ENCODE measurements around the gene NEK10. TPM values are rescaled to one million over a fixed set of nuclear protein-coding genes. Genes with fewer than 3 reads are reported as not detected.
"Not testable (repeated sequence)": the region's sequence is repeated elsewhere in the genome, so short reads cannot be mapped to it uniquely, and the experiment has no call there.

The NEK10 gene
- total RNA-seq, 1 donor from 2014 or later = 7.3 TPM

DNA sequence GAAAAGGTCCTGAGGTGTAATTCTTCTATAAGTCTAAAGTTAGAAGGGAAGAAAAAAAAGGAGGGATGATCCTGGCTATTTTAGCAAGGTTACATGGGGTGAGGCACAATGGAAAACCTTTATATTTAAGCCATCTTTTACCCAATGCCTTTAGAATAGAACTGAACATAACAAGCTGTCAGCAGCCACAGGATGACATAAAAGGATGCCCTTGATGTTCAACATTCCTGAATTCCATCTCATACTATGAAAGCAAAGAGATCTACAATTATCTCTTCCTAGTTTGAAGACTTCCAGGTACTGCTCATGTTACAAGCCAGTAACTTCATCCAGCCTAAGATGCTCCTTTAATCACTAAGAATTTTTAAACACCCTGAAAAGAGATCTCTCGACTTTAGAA, 26.9 kb downstream of the NEK10 start:
- TF ChIP-seq, protein P1, sequence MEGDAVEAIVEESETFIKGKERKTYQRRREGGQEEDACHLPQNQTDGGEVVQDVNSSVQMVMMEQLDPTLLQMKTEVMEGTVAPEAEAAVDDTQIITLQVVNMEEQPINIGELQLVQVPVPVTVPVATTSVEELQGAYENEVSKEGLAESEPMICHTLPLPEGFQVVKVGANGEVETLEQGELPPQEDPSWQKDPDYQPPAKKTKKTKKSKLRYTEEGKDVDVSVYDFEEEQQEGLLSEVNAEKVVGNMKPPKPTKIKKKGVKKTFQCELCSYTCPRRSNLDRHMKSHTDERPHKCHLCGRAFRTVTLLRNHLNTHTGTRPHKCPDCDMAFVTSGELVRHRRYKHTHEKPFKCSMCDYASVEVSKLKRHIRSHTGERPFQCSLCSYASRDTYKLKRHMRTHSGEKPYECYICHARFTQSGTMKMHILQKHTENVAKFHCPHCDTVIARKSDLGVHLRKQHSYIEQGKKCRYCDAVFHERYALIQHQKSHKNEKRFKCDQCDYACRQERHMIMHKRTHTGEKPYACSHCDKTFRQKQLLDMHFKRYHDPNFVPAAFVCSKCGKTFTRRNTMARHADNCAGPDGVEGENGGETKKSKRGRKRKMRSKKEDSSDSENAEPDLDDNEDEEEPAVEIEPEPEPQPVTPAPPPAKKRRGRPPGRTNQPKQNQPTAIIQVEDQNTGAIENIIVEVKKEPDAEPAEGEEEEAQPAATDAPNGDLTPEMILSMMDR (IDR thresholded peaks at IDR 0.05) = no peak
- Mint-ChIP-seq H3K4me1 (ENCODE audit: low read depth) (no peaks in the 10 kb centered on the region), H3K27ac (ENCODE audit: unreplicated experiment) (no peak overlapping the region), H3K4me3 (ENCODE audit: unreplicated experiment) (no peak overlapping the region), H3K27me3 (ENCODE audit: low read depth) (no peaks in the 10 kb centered on the region), H3K36me3 (ENCODE audit: low read depth) (peaks cover 16% of the 10 kb centered on the region), H3K9me3 (ENCODE audit: low read depth) (peaks cover 4% of the 10 kb centered on the region)
- no peak for DNase-seq (ENCODE audit: low spot score)

DNA sequence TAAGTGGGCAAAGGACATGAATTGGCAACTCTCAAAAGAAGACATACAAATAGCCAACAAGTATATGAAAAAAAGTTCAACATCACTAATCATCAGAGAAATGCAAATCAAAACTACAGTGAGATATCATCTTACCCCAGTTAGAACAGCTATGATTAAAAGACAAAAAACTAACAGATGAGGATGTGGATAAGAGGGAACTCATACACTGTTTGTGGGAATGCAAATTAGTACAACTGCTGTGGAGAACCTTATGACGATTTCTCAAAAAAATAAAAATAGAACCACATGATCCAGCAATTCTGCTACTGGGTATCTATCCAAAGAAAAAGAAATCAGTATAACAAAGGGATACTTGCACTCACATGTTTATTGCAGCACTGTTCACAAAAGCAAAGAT, 28.6 kb downstream of the NEK10 start:
- Mint-ChIP-seq H3K27ac (ENCODE audit: unreplicated experiment) (no peak overlapping the region), H3K9me3 (ENCODE audit: low read depth) (peaks cover 6% of the 10 kb centered on the region), H3K36me3 (ENCODE audit: low read depth) (peaks cover 16% of the 10 kb centered on the region), H3K4me3 (ENCODE audit: unreplicated experiment) (no peak overlapping the region), H3K27me3 (ENCODE audit: low read depth) (no peaks in the 10 kb centered on the region), H3K4me1 (ENCODE audit: low read depth) (no peaks in the 10 kb centered on the region)
- DNase-seq (ENCODE audit: low spot score) = no peak
- TF ChIP-seq, protein P1 (IDR thresholded peaks at IDR 0.05) = no peak

DNA sequence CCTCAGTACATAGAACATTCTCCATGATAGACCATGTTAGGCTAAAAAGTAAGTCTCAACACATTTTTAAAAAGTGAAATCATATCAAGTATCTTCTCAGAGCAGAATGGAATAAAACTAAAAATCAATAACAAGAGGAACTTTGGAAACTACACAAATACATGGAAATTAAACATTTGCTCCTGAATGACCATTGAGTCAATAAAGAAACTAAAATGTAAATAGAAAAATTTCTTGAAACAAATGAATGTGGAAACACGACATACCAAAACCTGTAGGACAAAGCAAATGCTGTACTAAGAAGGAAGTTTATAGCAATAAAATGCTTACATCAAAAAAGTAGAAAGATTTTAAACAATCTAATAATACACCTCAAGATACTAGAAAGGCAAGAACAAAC, 33.6 kb downstream of the NEK10 start:
- no peak for DNase-seq (ENCODE audit: low spot score)
- Mint-ChIP-seq H3K27me3 (ENCODE audit: low read depth) (no peaks in the 10 kb centered on the region), H3K9me3 (ENCODE audit: low read depth) (peaks cover 6% of the 10 kb centered on the region), H3K36me3 (ENCODE audit: low read depth) (peaks cover 12% of the 10 kb centered on the region), H3K27ac (ENCODE audit: unreplicated experiment) (no peak overlapping the region), H3K4me3 (ENCODE audit: unreplicated experiment) (no peak overlapping the region), H3K4me1 (ENCODE audit: low read depth) (no peaks in the 10 kb centered on the region)
- TF ChIP-seq, protein P1 (IDR thresholded peaks at IDR 0.05) = no peak

DNA sequence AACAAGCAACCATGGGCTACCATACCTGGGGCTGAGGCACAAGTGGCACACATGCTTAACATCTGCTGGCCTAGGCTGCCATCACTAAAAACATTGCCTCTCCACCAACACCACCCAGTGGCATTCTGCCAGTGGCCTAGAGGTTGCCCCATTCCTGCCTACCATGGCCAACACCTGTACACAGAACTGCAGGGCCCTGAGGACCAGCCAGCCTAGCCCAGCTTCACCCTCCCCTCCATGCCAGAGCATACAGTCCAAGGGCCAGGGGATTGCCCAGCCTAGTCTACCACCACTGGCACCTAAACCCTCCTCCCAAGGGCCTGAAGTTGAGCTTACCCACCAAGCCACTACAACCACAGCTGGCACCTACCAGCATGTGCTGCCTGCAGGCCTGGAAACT, 35.3 kb downstream of the NEK10 start:
- no peaks in the 10 kb centered on the region for H3K4me1 Mint-ChIP-seq (ENCODE audit: low read depth)
- no peak overlapping the region for H3K4me3 Mint-ChIP-seq (ENCODE audit: unreplicated experiment)
- no peak overlapping the region for H3K27ac Mint-ChIP-seq (ENCODE audit: unreplicated experiment)
- TF ChIP-seq, protein P1 (IDR thresholded peaks at IDR 0.05) = no peak
- H3K27me3 Mint-ChIP-seq (ENCODE audit: low read depth) = no peaks in the 10 kb centered on the region
- peaks cover 6% of the 10 kb centered on the region for H3K9me3 Mint-ChIP-seq (ENCODE audit: low read depth)
- no peak for DNase-seq (ENCODE audit: low spot score)
- peaks cover 12% of the 10 kb centered on the region for H3K36me3 Mint-ChIP-seq (ENCODE audit: low read depth)

DNA sequence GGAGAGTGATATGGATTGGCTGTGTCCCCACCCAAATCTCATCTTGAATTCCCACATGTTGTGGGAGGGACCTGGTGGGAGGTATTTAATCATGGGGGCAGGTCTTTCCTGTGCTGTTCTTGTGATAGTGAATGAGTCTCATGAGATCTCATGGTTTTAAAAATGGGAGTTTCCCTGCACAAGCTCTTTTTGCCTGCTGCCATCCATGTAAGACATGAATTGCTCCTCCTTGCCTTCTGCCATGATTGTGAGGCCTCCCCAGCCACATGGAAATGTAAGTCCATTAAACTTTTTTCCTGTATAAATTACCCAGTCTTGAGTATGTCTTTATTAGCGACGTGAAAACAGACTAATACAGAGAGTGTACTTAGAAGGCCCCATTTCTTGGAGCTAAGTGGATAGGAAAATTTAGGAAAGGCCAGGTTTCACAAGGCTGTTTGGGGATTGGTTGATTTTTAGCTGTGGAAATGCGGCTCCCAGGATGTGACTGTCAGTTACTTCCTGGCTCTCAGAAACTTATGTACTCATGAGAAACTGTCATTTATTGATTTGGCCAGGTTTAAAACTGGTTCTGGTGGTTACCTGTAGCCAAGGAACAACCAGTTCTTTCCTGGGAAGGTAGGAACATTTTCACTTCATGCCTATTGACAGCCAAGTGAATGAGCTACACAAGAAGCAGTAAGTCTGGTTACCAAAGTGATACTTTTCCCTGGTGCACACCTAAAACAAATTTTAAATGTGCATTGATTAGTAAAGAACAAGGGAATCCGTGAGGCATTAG, 40.0 kb downstream of the NEK10 start:
- DNase-seq (ENCODE audit: low spot score); H3K4me3 Mint-ChIP-seq (ENCODE audit: unreplicated experiment); H3K27me3 Mint-ChIP-seq (ENCODE audit: low read depth); H3K27ac Mint-ChIP-seq (ENCODE audit: unreplicated experiment); H3K9me3 Mint-ChIP-seq (ENCODE audit: low read depth); H3K36me3 Mint-ChIP-seq (ENCODE audit: low read depth): not testable (repeated sequence)
- peaks cover 31% of the 10 kb centered on the region for H3K4me1 Mint-ChIP-seq (ENCODE audit: low read depth)

All from chondrocyte (in vitro differentiated cells).